ENCODE data around the gene SCMH1. TPM values are rescaled to one million over a fixed set of nuclear protein-coding genes. Genes with fewer than 3 reads are reported as not detected.

Gene SCMH1
- total and polyA plus RNA-seq, 11 donors = 36.0 to 56.2 (median 43.0) TPM

GRCh38 chr1:40982721-40983120 lies 259.4 kb downstream of the SCMH1 start:
- Histone ChIP-seq H3K36me3 (peaks cover 0 to 45% (median 29%) of the 10 kb centered on the region in 9 donors), H3K27me3 (no peaks in the 10 kb centered on the region), H3K4me1 (peaks cover 0 to 37% (median 21%) of the 10 kb centered on the region in 12 donors), H3K9me3 (no peaks in the 10 kb centered on the region), H3K27ac (peak overlapping the region in 1 of 12 donors; percentile 96), H3K4me3 (no peak overlapping the region)
- intact Hi-C loops (cut with DNase I) = no loop called here
- 74 to 96% (median 83%) methylated on average over 1 of the region's 1 CpG for WGBS, 4 donors
- ATAC-seq = no peak
- DNase-seq = no peak
- no peak for TF ChIP-seq POLR2A (IDR thresholded peaks at IDR 0.05)
- TF ChIP-seq, protein P1, sequence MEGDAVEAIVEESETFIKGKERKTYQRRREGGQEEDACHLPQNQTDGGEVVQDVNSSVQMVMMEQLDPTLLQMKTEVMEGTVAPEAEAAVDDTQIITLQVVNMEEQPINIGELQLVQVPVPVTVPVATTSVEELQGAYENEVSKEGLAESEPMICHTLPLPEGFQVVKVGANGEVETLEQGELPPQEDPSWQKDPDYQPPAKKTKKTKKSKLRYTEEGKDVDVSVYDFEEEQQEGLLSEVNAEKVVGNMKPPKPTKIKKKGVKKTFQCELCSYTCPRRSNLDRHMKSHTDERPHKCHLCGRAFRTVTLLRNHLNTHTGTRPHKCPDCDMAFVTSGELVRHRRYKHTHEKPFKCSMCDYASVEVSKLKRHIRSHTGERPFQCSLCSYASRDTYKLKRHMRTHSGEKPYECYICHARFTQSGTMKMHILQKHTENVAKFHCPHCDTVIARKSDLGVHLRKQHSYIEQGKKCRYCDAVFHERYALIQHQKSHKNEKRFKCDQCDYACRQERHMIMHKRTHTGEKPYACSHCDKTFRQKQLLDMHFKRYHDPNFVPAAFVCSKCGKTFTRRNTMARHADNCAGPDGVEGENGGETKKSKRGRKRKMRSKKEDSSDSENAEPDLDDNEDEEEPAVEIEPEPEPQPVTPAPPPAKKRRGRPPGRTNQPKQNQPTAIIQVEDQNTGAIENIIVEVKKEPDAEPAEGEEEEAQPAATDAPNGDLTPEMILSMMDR (IDR thresholded peaks at IDR 0.05) = no peak

DNA sequence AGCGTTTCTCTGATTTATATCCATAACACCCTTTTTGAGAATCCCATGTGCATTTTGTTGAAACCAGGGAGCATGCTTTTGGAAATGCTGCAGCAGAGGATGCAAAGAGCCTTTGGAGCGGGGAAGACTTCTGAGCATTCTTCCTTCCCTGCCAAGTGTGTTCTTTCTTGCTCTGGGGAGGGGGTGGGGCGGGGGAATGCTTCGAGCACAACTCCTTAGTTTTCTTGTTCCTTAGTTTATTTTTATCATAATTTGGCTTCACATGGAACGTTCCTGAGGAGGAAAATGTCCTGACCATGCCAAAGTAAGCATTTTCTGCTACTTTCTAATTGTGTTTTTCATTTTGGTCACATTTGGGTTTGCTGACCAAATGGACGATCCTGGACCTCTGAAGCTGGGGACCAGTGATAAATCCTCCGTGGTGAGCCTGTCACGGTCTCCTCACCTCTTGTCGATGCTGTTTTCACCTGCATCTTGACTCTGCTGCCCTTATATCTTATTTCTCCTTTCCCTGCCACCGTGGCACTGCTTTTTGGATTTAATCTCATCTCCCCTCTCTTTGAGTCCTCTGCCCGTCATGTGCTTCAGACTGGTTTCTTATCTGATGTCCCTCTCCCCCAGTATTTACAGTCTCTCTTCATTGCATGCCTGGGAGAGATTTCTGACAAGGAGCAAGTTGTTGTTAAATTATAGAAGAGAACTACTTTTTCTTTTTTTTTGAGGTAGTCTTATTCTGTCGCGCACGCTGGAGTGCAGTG lies 260.2 kb downstream of the SCMH1 start:
- 62 to 70% (median 66%) methylated on average over 14 of the region's 14 CpGs for WGBS, 4 donors
- intact Hi-C loops (cut with DNase I) = no loop called here
- DNase-seq = no peak
- H3K36me3 ChIP-seq = peaks cover 0 to 37% (median 22%) of the 10 kb centered on the region in 9 donors
- peak overlapping the region in 4 of 12 donors; percentile 10 to 96 (median 42) for H3K27ac ChIP-seq
- H3K4me3 ChIP-seq = peak overlapping the region in 4 of 12 donors; percentile 22 to 91 (median 54)
- H3K4me1 ChIP-seq = peaks cover 0 to 31% (median 19%) of the 10 kb centered on the region in 12 donors
- no peak for ATAC-seq
- no peaks in the 10 kb centered on the region for H3K27me3 ChIP-seq
- no peaks in the 10 kb centered on the region for H3K9me3 ChIP-seq
- TF ChIP-seq, protein P1 (IDR thresholded peaks at IDR 0.05) = no peak
- no peak for TF ChIP-seq POLR2A (IDR thresholded peaks at IDR 0.05)

DNA sequence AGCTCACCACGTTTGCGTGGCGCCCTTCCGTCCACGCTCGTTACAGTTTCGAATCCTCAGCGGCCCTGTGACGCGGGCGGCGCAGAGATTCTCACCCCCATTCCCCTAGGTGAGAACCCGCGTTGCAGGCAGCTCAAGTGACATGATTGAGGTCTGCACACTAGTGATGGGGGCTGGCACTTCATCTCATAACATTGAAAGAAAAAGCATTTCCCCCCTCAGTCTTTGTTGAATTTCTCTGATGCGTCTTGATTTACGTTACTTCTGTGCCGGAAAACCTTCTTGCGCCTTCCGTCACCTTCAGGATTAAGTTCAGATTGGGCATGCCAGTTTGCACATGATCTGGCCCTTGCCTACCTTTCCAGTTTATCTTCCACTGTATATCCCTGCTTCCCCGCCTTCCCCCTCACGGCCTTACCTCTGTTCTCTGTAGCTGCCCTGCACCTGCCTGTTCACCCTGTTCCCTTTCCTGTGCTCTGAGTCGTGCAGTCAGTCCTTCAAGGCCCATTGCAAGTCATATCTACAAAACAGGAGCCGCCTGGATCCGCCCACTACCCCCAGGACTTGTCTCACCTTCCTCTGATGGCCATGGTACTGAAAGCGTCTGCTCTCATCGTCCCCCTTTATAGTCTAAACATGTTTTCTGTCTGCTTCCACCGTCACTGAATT lies 261.5 kb downstream of the SCMH1 start:
- Histone ChIP-seq H3K27me3 (no peaks in the 10 kb centered on the region), H3K27ac (peak overlapping the region in 11 of 12 donors; percentile 83 to 98 (median 91)), H3K4me1 (peaks cover 0 to 31% (median 19%) of the 10 kb centered on the region in 12 donors), H3K9me3 (no peaks in the 10 kb centered on the region), H3K4me3 (peak overlapping the region; percentile 49 to 91 (median 70)), H3K36me3 (peaks cover 0 to 24% (median 17%) of the 10 kb centered on the region in 9 donors)
- no peak for ATAC-seq
- TF ChIP-seq POLR2A (IDR thresholded peaks at IDR 0.05) = no peak
- TF ChIP-seq, protein P1 (IDR thresholded peaks at IDR 0.05) = no peak
- DNase-seq = peak in 3 of 5 donors; percentile 15 to 45 (median 32)
- 38 to 58% (median 46%) methylated on average over 20 to 27 of the region's 27 CpGs for WGBS, 4 donors
- intact Hi-C loops (cut with DNase I) = no loop called here

GRCh38 chr1:40980068-40980452 lies 262.0 kb downstream of the SCMH1 start:
- Histone ChIP-seq H3K27me3 (no peaks in the 10 kb centered on the region), H3K9me3 (no peaks in the 10 kb centered on the region), H3K4me1 (peaks cover 0 to 31% (median 18%) of the 10 kb centered on the region in 12 donors), H3K36me3 (peaks cover 0 to 19% (median 12%) of the 10 kb centered on the region in 9 donors), H3K27ac (peak overlapping the region in 11 of 12 donors; percentile 83 to 98 (median 91)), H3K4me3 (peak overlapping the region; percentile 49 to 91 (median 70))
- 0 to 1% (median 1%) methylated on average over 3 to 50 of the region's 50 CpGs for WGBS, 4 donors
- intact Hi-C loops (cut with DNase I) = no loop called here
- peak in 1 of 5 donors; percentile 73 for DNase-seq
- ATAC-seq = peak in 2 of 4 donors; percentile 16 to 19
- TF ChIP-seq POLR2A (IDR thresholded peaks at IDR 0.05) = no peak
- TF ChIP-seq, protein P1 (IDR thresholded peaks at IDR 0.05) = no peak
